K562 (cell line): ENCODE results near the gene ZNF324B. TPM values are rescaled to one million over a fixed set of nuclear protein-coding genes. Genes with fewer than 3 reads are reported as not detected.

Source experiments
- ATAC-seq: fragments of 200-7000 bp; cut with Tn5 transposase; 3 replicates; pipeline ENCODE4 v1.9.1; 2020; ENCODE audit warnings: moderate library complexity
- BruUV-seq: library from RNA; stranded (reverse); fragments of 400-500 nt; replicated peaks from 2 replicates; lab custom pipeline; 2021; lab: Mats Ljungman, UMichigan
- CTCF ChIA-PET: fragments of 300-600 bp; formaldehyde crosslinking; extraction: SDS; loops from one replicate; lab custom pipeline; 2021; ENCODE audit warnings: low intra/inter-chr PET ratio; lab: Yijun Ruan, JAX
- POLR2A ChIA-PET: fragments of 300-600, 350-650 bp; sonication (Branson Sonifier 250); formaldehyde crosslinking; extraction: SDS; loops from one replicate; lab custom pipeline; 2021; ENCODE audit warnings: antibody characterized with exemption, inconsistent platforms; lab: Yijun Ruan, JAX
- DNase-seq, 4 experiments: peaks; one replicate each; pipeline versions ENCODE4 v3.0.0 to v3.0.0-alpha.2; 2011 to 2018; ENCODE audit warnings: low spot score in 3 of 4, mixed read lengths in 3 of 4; ENCODE audit errors: extremely low read depth in 1 of 4
- FAIRE-seq: peaks from 2 replicates; lab custom pipeline; 2011; peaks lifted over from hg19 to GRCh38; lab: Jason Lieb, UNC
- H2AFZ ChIP-seq: 2 replicates; pipeline ENCODE4 v1.6.0; 2011; ENCODE audit warnings: low read depth, low read length, control low read depth, inconsistent platforms
- H3K27ac ChIP-seq: fragments of 200-600 bp; 3 replicates; pipeline ENCODE4 v1.8.0; 2011; ENCODE audit warnings: low read depth, mild to moderate bottlenecking, control low read depth, inconsistent platforms, low read length, moderate library complexity, mixed read lengths; ENCODE audit errors: extremely low read depth
- H3K27me3 ChIP-seq, 2 experiments: fragments of 300-600 bp in 1 of 2; 2 replicates in 1 of 2; 3 replicates in 1 of 2; pipeline versions ENCODE4 v1.6.0 to v1.8.0; 2011; ENCODE audit warnings: inconsistent platforms in 2 of 2, low read length in 2 of 2, mild to moderate bottlenecking in 1 of 2, mixed read lengths in 1 of 2, moderate library complexity in 1 of 2; ENCODE audit not compliant: control insufficient read depth in 2 of 2, insufficient read depth in 2 of 2
- H3K36me3 ChIP-seq: fragments of 300-600 bp; 3 replicates; pipeline ENCODE4 v1.8.0; 2011; ENCODE audit warnings: mild to moderate bottlenecking, low read length, inconsistent platforms; ENCODE audit not compliant: control insufficient read depth, insufficient read depth
- H3K4me1 ChIP-seq, 2 experiments: fragments of 200-600 bp in 1 of 2; replicated peaks in 1 of 2; 2 replicates in 1 of 2; 3 replicates in 1 of 2; pipeline versions ENCODE4 v1.5.1 to v1.8.0; 2011; ENCODE audit warnings: inconsistent platforms in 2 of 2, low read length in 2 of 2, mild to moderate bottlenecking in 1 of 2, mixed read lengths in 1 of 2, moderate library complexity in 1 of 2; ENCODE audit not compliant: control insufficient read depth in 2 of 2, insufficient read depth in 2 of 2
- H3K4me2 ChIP-seq: 2 replicates; pipeline ENCODE4 v1.6.1; 2011; ENCODE audit warnings: low read length, control low read depth, inconsistent platforms, mixed read lengths; ENCODE audit not compliant: insufficient read depth
- H3K4me3 ChIP-seq: fragments of 200-600 bp; sonication (generic), shearing (Covaris generic); 2 replicates; pipeline ENCODE4 v1.5.1; 2016; ENCODE audit warnings: control low read depth, inconsistent platforms
- H3K79me2 ChIP-seq: fragments of 200-600 bp; 3 replicates; pipeline ENCODE4 v1.8.0; 2011; ENCODE audit warnings: low read length, inconsistent platforms; ENCODE audit not compliant: control insufficient read depth, insufficient read depth
- H3K9ac ChIP-seq, 2 experiments: 2 replicates each; pipeline versions ENCODE4 v1.6.0 to v1.6.1; 2011; ENCODE audit warnings: low read depth in 2 of 2, low read length in 2 of 2, control low read depth in 1 of 2, inconsistent platforms in 1 of 2, mild to moderate bottlenecking in 1 of 2, mixed read lengths in 1 of 2; ENCODE audit not compliant: insufficient read depth in 1 of 2
- H3K9me1 ChIP-seq: one replicate; pipeline ENCODE4 v1.6.0; 2011; ENCODE audit warnings: inconsistent platforms, mild to moderate bottlenecking, low read length, moderate library complexity; ENCODE audit not compliant: control insufficient read depth, insufficient read depth
- H3K9me3 ChIP-seq: replicated peaks from 2 replicates; pipeline ENCODE4 v1.5.1; 2011; ENCODE audit warnings: low read depth, low read length, inconsistent platforms; ENCODE audit not compliant: control insufficient read depth, insufficient read depth
- H4K20me1 ChIP-seq: replicated peaks from 2 replicates; pipeline ENCODE4 v1.6.1; 2011; ENCODE audit warnings: low read length, inconsistent platforms, mixed read lengths; ENCODE audit not compliant: control insufficient read depth, insufficient read depth
- HMG20B ChIP-seq: fragments of 250-450 bp; sonication (Bioruptor Pico); IDR thresholded peaks from 2 replicates; pipeline ENCODE4 v1.5.0; 2021; ENCODE audit warnings: mild to moderate bottlenecking
- NR2C2 ChIP-seq, 2 experiments: fragments of 200-800 bp in 1 of 2; sonication (Bioruptor generic) in 1 of 2; sonication (generic) in 1 of 2; formaldehyde crosslinking in 1 of 2; IDR thresholded peaks; 2 replicates each; pipeline versions ENCODE4 v1.6.1 to v1.8.0; 2016 to 2022; ENCODE audit warnings: mild to moderate bottlenecking in 1 of 2, missing compliant biosample characterization in 1 of 2, missing genetic modification characterization in 1 of 2, missing genetic modification reagents in 1 of 2
- NR4A1 ChIP-seq, 2 experiments: fragments of 250-450 bp in 1 of 2; fragments of 450-650 bp in 1 of 2; sonication (Bioruptor Pico) in 1 of 2; IDR thresholded peaks; 2 replicates each; pipeline versions ENCODE4 v1.4.0 to v1.6.1; 2016 to 2020; ENCODE audit warnings: mild to moderate bottlenecking in 2 of 2, missing compliant biosample characterization in 1 of 2, missing genetic modification characterization in 1 of 2, moderate library complexity in 1 of 2
- PCBP1 ChIP-seq: fragments of 200-400 bp; formaldehyde crosslinking; IDR thresholded peaks from 2 replicates; pipeline ENCODE4 v1.6.1; 2018; ENCODE audit warnings: mild to moderate bottlenecking, low read depth, low read length; ENCODE audit not compliant: poor library complexity, severe bottlenecking
- RBBP5 ChIP-seq: fragments of 200-600 bp; sonication (generic); IDR thresholded peaks from 2 replicates; pipeline ENCODE4 v1.6.1; 2012; ENCODE audit warnings: borderline replicate concordance, mild to moderate bottlenecking, low read length, control low read depth, inconsistent platforms; ENCODE audit not compliant: insufficient read depth, poor library complexity, severe bottlenecking
- STAT5B ChIP-seq: fragments of 250-450 bp; sonication (Bioruptor Pico); IDR thresholded peaks from 2 replicates; pipeline ENCODE4 v1.8.0; 2021; ENCODE audit warnings: mild to moderate bottlenecking, inconsistent platforms
- SUPT5H ChIP-seq: fragments of 450-650 bp; IDR thresholded peaks from 2 replicates; pipeline ENCODE4 v1.6.1; 2016
- ZNF436 ChIP-seq: fragments of 250-450, 450-650 bp; sonication (Bioruptor Pico); formaldehyde crosslinking; IDR thresholded peaks from 2 replicates; pipeline ENCODE4 v1.7.0; 2020; ENCODE audit warnings: mild to moderate bottlenecking
- WGBS: fragments of 100-300 bp; shearing (Covaris generic); methylation state at CpG from one replicate; pipeline ENCODE4 v1.1.6; 2016; ENCODE audit warnings: low coverage, mixed read lengths; ENCODE audit not compliant: insufficient coverage; ENCODE audit errors: missing lambda C conversion rate; 5-methylcytosine and 5-hydroxymethylcytosine counted together
- in situ Hi-C: fragments of 300-500 bp; cut with MboI; formaldehyde crosslinking; loops from 4 replicates; pipeline ENCODE4 v1.15.0; 2018; ENCODE audit warnings: inconsistent platforms, mixed read lengths
- intact Hi-C: fragments of 100-400 bp; cut with micrococcal nuclease; formaldehyde crosslinking; loops from 2 replicates; pipeline ENCODE4 v1.14.2; 2022
- polyA plus RNA-seq, 8 experiments: library from polyadenylated mRNA; depleted of rRNA in 4 of 8; stranded (reverse) in 5 of 8; unstranded in 3 of 8; fragments of >200 nt; fragmentation: Nextera tagmentation in 2 of 8; fragmentation: Illumina TruSeq in 1 of 8; extraction: Ambion mirVana in 2 of 8; extraction: Trizol in 1 of 8; gene quantifications; 2 replicates each; pipeline versions ENCODE4 v1.2.1 to v1.2.3, GENCODE V29; 2011 to 2014; ENCODE audit warnings: inconsistent platforms in 1 of 8, missing spikeins in 1 of 8
- total RNA-seq, 7 experiments: library from RNA; depleted of rRNA in 6 of 7; stranded (reverse); fragments of >200 nt in 6 of 7; fragmentation: Illumina TruSeq in 2 of 7; extraction: Trizol in 2 of 7; gene quantifications; 2 replicates each; pipeline versions ENCODE4 v1.2.1 to v1.2.3, GENCODE V29; 2011 to 2021; ENCODE audit warnings: low replicate concordance in 1 of 7
- TF ChIP-seq, protein P1 (sequence below): IDR thresholded peaks from 2 replicates; pipeline ENCODE4 v1.6.1; 2014; ENCODE audit warnings: antibody characterized with exemption

ZNF324B gene
- total and polyA plus RNA-seq, 9 of the 15 experiments (the other 6 are each of a cell fraction or from before 2014, with no cell fraction given), result 0.20 to 13.5 (median 5.7) TPM

DNA sequence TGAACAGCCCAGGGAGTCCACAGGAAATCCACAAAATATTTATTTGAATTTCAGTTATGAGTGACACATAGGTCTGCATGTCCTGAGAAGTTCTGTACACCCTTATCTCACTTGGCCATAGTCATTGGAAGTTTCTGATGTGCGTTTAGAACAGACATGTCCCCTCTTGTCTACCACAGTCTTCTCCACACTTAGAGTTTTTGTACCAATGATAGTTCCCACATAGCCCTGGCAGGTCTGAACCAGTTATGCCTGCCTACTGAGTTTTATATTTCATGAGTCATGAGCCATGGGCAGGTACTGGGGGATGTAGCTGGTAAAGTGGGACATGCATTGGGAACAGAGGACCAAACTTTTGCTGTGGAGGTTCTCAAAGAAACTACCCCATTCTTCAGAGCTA, 22.8 kb upstream of the ZNF324B start:
- H2AFZ ChIP-seq, result no peak overlapping the region
- H3K27ac ChIP-seq, result no peak overlapping the region
- H3K4me2 ChIP-seq, result no peak overlapping the region
- H3K4me1 ChIP-seq, result no peaks in the 10 kb centered on the region
- H3K79me2 ChIP-seq, result no peaks in the 10 kb centered on the region
- no peaks in the 10 kb centered on the region for H4K20me1 ChIP-seq
- TF ChIP-seq PCBP1, result no peak
- no peak for TF ChIP-seq STAT5B
- TF ChIP-seq ZNF436, result no peak
- no peak for TF ChIP-seq NR4A1 (CRISPR knock-in tag; IDR thresholded peaks at IDR 0.05)
- TF ChIP-seq NR4A1 (tag; IDR thresholded peaks at IDR 0.05), result no peak
- TF ChIP-seq RBBP5, result no peak
- TF ChIP-seq SUPT5H, result no peak
- TF ChIP-seq NR2C2 (CRISPR knock-in tag; IDR thresholded peaks at IDR 0.05), result no peak
- no peak for TF ChIP-seq NR2C2 (tag; IDR thresholded peaks at IDR 0.05)
- no peak for TF ChIP-seq HMG20B
- TF ChIP-seq, protein P1, sequence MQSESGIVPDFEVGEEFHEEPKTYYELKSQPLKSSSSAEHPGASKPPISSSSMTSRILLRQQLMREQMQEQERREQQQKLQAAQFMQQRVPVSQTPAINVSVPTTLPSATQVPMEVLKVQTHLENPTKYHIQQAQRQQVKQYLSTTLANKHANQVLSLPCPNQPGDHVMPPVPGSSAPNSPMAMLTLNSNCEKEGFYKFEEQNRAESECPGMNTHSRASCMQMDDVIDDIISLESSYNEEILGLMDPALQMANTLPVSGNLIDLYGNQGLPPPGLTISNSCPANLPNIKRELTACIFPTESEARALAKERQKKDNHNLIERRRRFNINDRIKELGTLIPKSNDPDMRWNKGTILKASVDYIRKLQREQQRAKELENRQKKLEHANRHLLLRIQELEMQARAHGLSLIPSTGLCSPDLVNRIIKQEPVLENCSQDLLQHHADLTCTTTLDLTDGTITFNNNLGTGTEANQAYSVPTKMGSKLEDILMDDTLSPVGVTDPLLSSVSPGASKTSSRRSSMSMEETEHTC, result no peak
- no TSS peak for BruUV-seq
- DNase-seq (no peak), FAIRE-seq (no peak), ATAC-seq (no peak)
- 0 out of 3 replicates have a peak, but pooled peaks cover 2% of the 10 kb centered on the region for H3K36me3 ChIP-seq
- H3K9me1 ChIP-seq, result no peaks in the 10 kb centered on the region
- POLR2A ChIA-PET, result no interaction called here
- no peaks in the 10 kb centered on the region; the same call in none of the 2 replicates for H3K9me3 ChIP-seq
- WGBS, result 7% methylated on average over 1 of the region's 1 CpG
- no peak overlapping the region for H3K9ac ChIP-seq
- H3K27me3 ChIP-seq, result no peaks in the 10 kb centered on the region
- H3K4me3 ChIP-seq, result no peak overlapping the region
- intact Hi-C loops (no loop called here), in situ Hi-C loops (no loop called here)
- CTCF ChIA-PET, result no interaction called here
